Activated T-cell treated with anti-CD3 and anti-CD28 coated beads for 48 hours (primary cell): ENCODE measurements around the gene CHRDL1.
"Not testable (repeated sequence)": the region's sequence is repeated elsewhere in the genome, so short reads cannot be mapped to it uniquely, and the experiment has no call there.

Experiments used
- DNase-seq: peaks from one replicate; pipeline ENCODE4 v3.0.0-alpha.2; 2020; ENCODE audit warnings: low read depth

Gene CHRDL1, protein sequence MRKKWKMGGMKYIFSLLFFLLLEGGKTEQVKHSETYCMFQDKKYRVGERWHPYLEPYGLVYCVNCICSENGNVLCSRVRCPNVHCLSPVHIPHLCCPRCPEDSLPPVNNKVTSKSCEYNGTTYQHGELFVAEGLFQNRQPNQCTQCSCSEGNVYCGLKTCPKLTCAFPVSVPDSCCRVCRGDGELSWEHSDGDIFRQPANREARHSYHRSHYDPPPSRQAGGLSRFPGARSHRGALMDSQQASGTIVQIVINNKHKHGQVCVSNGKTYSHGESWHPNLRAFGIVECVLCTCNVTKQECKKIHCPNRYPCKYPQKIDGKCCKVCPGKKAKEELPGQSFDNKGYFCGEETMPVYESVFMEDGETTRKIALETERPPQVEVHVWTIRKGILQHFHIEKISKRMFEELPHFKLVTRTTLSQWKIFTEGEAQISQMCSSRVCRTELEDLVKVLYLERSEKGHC

DNA sequence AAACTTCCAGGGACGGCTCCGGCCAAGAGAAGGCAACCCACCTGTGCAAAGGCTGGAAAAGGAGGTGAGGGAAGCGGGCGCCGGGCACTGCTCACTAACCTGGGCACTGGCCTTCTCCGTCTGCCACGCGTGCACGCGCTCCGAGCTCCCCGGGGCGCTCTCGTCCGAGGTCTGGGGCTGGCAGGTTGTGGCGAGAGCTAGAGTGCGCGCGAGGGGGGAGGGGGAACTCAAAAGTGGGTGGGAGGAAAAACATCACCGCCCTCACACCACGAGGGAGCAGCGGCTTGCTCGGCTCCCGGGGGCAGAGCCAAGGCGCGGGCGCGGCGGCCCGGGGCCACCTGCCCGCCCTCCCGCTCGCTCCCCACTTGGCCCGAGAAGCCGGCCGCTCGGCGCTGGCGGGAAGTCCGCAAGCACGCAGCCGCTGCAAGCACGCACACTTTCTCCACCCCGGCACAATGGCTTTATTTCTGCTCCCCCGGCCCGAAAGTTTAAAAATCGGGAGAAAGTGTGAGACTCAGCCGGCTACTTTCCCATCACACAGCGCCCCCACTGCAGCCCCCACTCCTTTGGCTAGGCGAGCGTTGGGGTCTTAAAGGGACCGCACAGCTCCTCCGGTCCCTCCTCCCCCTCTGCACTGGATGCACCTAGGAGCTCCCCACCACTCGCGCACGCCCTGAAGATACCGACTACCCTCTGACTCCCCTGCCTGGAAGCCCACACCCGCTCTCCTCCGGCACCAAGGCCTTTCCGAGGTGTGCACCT, at the start of gene CHRDL1:
CHRDL1 (minus strand) TSS at position 173 of the 762 bp plus-strand sequence. CDS start 3,636 bp downstream, outside the sequence.
- no peak for DNase-seq

DNA sequence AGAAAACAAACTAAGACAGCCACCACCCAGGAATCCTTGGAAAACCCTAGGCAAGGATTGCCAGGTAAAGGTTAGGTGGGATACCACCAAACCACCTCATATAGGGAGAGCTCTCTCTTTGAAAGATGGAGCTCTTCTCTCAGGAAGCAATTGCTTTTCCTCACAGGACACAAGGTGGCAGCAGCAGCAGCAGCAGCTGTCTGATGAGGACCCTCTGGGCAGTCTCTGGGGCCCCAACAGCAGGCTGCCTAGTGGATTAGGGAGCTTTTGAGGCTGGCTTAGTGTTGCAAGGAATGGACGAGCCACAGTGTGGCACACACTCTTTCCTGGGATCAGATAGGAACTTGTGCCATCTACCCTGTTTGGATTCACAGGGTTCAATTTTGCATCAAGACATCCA, 41.4 kb upstream of the CHRDL1 start:
- DNase-seq, result no peak

DNA sequence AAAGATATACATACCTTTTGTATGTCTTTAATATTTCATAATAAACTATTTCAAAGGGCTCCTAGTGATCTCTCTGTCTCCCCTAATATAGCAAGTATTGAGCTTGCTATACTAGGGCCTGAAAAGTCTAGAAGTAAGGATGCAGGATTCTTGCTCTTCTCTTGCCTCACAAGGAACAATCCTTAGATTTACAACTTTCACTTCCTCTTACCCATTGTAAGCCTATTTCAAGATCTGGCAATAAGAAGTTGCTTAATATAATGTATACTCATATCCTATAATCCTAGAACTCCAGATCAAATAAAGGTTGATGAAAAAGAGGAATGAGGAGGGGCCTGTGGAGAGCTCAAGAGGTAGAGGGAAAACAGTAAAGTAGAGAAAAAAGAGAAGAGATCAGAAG, 40.8 kb upstream of the CHRDL1 start:
- DNase-seq, result no peak

DNA sequence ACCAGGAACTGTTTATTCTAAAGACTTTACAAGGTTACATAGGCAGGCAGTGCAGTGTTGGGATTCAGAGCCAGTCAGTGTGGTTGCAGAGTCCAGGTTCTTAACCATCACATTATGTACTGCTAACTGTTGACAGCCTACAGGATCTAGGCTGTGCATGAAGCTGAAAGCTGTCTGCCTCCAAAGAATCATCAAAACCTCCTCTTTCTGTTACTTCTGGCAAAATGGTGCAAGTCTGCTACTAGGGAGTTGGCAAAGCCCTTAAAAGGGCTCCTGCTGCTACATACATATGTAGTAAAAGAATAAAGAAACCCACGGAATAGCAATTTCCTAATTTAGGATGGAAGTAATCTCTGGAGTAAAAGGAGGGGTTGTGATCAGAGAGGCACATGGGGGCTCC, 40.4 kb upstream of the CHRDL1 start:
- no peak for DNase-seq

DNA sequence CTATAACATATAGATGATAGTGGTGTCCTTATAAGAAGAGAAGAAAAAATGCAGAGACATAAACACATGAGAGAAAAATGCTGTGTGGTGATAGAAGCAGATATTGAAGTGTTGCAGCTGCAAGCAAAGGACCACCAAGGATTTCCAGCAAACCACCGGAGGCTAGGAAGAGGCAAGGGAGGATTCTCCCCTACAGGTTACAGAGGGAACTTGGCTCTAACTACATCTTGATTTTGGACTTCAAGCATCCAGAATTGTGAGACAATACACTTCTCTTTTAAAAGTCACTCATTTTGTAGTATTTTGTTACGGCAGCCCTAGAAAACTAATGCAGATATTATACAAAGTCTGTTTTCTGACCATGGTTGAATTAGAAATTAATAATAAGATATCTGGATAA, 30.4 kb upstream of the CHRDL1 start:
- DNase-seq, result no peak

DNA sequence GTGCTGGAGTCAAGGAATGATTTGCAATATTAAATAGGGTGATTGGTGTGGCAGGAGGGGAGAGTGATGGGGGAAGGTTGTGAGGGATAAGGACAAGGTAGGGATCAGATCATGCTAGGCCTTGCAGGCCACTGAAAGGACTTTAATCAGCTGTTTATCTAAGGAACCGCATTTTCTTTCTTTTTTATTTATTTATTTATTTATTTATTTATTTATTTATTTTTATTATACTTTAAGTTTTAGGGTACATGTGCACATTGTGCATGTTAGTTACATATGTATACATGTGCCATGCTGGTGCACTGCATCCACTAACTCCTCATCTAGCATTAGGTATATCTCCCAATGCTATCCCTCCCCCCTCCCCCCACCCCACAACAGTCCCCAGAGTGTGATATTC, 20.9 kb upstream of the CHRDL1 start:
- not testable (repeated sequence) for DNase-seq

DNA sequence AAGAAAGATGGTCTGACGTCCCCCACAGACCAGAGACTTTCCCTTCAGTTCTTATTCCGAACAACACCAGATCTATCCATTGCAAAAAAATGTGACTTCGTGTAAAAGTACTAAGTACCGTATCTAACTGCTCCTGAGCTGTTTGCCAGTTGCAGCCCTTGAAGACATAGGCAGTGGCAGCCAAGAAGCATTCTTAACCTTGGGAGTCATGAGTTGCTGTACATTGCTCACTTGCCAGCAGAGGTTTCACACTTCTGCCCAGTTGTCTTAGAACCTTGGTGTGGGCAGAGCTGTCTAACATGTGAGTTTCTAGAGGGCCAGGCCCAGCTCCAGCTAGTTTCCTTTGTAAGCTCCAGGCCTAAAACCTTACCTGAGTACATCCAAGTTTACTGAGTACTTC, 10.5 kb upstream of the CHRDL1 start:
- no peak for DNase-seq

DNA sequence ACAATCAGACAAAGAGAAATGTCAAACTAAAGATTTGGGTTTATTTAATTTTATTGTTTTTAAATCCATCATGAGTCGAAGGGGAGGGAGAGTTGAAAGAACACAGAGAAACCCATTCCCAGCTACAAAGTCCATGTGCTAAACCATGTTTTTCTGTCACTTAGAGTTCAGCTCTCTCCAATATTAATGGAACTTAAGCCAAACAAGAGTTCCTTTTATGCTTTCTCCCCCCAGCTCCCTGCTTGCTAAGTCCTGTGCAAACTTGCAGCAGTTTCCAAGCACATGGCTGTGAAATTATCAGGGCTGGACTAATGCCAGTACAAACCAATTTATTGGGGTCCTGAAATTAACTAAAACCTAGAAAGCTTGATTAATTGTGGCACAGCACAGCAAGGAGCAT, 9.7 kb upstream of the CHRDL1 start:
- DNase-seq, result no peak

DNA sequence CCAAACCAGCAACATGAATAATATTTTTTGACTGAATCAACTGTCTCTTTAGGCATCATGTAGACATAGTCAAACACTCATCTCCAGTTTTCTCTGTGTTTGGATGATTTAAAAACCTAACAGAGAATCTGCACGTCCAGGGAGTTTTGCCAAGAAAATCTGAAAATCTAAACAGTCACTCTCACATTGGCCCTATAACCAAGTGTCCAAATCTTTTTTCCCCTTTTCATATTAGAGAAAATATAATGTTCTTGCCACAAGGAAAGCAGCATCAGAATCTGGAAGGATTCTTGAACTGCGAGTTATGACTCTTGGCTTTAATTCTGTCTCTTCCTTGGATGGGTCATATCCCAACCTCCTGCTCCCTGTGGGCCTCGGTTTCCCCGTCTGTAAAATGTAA, 8.8 kb upstream of the CHRDL1 start:
- no peak for DNase-seq

DNA sequence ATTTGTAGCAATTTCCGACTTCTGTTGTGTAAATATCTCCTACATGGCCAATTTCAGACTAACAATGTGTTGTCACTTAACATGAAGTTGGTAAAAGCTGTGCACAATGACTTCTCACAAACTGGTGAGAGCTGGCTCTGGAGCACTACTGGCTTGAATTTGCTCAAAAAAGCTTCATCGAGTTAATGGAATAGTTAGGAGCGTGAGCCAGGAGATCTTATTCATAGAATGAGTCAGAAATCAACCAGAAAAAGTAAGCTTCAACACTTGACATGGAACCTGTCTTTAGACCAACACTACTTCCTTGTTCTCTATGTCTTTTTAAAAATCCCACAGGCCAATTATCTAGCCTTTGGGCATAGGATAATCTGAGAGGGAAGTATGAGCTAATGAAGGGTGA, 7.9 kb upstream of the CHRDL1 start:
- DNase-seq, result no peak

DNA sequence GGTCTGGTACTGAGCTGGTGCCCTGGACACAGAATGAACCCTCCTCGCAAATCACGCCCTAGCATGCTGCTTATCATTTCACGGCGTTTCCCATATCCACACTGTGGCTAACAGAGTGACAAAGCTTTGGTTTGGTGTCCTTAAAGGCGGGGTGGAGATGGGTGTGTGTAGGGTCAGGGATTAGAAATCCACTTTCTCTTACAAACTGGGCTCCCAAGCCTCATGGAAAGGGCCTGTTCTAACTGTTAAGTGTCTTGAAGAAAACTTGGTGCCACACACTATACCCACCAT, 735 bp upstream of the CHRDL1 start:
- no peak for DNase-seq

DNA sequence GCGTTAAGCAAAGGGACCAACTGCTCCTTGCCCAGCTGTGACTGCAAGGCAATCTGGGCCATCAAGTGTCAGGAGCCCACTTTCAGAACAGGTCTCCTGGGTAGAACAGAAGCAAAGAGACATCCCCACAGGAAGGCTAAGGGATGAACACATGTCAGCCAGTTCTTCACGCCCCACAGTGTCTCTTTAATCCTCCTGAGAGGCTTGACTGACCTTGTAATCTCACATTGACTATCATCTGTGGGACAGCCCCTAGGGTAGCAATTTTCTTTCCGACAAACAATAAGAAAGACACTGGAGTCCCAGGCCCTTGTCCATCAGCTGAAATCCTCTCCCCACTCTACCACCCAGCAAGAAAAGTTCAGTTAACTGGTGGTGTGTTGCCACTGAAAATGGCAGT, 1.0 kb downstream of the CHRDL1 start:
- no peak for DNase-seq

DNA sequence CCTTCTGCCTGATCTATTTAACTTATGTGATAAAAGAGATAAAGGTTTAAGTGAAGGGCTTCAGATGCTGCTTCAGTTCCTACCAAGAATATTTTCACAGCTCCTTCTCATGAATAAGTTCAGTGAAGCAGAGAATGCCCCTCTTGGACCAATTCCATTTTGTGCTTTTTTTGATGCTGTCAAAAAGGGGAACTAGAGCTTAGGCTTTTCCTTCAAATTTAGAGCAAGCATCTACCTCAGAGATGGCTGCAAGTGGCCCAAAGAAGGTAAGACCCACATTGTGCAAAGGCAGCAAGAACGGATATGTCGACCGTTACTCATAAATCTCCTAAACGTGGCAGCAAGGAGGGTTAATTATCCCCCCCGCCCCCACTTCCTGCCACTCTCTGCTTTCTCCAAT, 4.5 kb downstream of the CHRDL1 start:
- no peak for DNase-seq

DNA sequence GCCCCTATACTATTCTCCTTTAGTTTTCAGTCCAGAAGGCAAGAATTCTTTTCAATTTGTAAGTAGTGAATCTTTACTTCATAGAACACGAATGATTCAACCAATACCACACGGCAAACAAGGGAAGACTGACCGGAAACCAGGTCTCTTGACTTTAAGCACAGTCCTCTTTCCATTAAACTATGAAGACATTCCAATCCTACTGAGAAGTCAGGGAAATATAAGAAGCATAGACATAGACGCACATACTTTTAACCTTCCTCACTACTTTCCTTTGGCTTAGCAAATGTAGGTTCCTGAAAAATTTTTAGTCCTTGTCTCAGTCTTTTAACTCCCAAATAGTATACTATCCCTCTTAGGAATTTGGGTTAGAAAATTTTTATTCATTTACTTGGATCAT, 9.1 kb downstream of the CHRDL1 start:
- no peak for DNase-seq

DNA sequence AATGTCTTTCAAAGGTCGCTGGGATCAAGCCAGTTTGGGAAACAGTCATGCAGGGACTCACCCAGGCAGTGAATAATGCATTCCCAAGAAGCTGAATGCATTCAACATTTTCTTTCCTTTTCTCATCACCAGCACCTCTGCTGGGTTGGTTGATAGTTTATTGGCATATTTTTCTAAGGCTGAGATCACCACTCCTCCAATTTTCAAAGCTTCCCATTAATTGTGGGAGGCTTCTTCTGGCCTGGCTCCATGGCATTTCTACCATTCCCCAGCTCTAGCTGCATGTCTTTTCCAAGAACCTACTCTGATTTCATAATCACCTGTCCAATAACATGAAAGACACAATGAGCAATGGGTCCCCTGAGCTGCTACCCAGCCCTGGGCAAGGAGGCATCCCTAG, 35.8 kb downstream of the CHRDL1 start:
- no peak for DNase-seq

DNA sequence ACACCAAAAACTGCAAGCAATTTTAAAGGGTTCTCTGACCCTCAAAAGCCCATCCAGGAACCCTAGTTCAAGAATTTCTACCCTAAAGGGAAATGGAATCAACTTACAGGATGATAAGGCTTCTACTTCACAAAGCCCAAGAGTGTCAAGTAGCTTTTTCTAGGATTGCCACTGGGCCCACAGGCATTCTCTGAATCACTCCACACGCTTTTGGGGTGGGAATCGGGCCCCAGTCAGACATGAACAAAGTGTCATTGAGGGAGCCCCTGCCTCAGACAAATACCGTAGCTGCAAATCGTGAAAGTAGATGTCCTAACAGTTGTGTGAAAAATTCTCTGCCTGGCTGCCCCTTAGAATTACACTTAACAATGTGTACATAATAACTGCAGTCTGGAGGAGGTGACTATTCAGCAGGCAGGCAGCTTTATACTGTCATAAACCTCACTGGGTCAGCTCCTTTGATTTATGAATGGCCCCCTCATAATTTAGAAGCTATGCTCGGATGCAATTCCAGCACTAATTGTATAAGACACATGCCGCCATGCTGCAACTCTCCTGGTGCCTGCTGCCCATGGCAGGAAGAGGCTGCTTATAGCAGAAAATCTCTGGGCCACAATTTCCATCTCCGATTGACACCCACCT, 36.7 kb downstream of the CHRDL1 start:
- no peak for DNase-seq

DNA sequence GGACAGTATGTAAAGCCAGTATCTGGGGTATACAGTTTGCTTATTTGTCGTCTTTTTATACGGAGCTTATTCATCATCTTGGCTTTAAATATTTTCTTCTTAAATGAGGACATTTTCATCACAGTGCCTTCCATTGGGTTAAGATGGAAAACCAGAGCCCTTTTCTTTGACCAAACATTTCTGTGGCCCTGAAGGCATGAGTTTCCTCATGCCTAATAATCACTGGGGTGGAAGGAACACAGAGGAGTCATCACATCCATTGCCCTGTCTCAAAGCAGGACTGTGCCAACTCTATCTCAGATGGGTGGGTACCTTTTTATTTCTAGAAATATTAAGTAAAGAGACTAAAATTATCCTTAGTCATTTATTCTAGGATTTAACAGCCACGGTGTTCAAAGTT, 40.0 kb downstream of the CHRDL1 start:
- no peak for DNase-seq

DNA sequence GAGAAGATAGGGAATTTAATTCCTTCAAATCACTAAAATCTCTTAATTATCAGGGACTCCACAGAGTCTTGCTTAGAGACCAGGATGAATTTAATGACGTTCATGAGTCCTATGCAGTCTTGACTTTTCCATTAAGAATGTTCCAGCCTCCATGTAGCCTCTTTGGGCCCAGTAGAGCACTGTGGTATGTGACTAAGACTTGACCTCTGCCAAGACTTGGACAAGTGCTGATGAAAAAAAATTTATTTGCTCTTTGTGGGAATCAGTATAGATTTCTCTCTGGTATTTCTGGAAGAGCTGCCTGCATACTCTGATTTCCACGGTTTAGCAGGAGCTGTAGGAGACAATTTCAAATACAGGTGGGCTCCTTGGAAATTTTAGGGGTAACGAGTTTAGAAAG, 40.6 kb downstream of the CHRDL1 start:
- DNase-seq, result no peak

DNA sequence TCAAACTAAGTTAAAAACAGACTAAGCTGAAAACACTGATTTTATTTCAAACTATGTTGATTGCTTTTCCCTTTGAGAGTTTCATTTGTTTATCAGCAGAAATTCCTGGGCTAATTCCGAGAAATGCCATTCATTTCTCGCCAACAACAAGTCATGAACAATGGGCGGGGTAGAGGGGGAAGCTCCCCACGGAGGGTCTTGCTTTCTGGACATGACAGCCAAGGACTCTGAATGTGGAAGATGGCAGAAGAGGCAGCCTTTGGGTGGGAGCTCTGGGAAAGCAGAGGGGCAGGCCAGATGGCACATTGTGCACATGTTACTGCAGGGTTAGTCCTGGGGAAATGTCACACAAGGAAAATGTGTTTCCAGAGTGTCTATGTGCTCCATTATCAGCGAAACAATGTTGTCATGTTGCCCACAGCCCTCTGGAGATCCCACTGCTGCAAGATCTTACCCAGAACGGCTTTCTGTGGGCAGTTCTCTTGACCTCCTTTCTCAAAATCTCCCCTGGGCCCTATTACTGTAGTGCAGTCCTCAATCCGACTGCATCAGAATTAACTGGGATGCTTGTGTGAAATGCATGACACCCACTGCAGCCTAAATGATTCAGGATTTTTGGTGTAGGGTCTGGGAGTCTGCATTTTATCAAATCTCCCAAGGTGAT, 45.0 kb downstream of the CHRDL1 start:
- no peak for DNase-seq

DNA sequence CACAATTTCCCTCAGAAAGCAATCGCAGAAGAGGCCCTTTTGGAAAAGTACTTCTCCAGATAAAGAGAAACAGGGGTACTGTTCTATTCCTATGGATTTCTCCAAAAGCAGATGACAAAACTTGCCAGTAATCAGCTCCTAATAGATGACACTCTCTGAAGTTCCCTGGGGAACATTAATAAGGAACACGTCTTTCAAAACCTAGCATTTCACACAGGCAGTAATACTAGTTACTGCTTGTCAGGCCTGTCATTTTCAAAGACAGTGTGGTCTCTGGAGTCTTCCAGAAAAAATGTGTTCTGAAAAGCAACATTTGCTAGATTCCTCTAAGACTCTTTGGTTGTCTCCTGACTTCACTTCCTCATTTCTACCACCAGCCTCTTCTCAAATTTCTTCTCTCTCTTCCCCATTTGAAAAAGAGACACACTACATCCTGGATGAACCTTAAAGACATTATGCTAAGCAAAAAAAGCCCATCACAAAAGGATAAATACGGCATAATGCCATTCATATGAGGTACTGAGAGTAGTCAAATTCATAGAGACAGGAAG, 47.3 kb downstream of the CHRDL1 start:
- DNase-seq, result no peak

DNA sequence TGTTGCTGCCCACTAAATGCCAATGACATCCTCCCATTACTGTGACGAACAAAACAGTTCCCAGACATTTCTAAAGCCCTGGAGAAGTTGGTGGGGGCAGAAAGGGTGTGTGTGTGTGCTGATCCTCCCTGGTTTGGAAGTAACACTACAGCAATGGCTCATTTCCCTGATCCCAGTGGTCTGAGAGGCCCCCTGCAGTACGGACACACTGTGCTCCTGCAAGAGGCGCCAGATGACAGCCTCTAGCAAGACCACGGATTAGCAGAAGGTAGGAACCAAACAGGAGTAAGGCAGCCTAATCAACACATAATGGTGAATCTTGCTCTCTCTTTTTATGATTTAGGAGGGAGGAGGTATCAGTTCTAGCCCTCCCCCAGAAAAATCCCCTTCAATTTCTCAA, 49.6 kb downstream of the CHRDL1 start:
- no peak for DNase-seq

DNA sequence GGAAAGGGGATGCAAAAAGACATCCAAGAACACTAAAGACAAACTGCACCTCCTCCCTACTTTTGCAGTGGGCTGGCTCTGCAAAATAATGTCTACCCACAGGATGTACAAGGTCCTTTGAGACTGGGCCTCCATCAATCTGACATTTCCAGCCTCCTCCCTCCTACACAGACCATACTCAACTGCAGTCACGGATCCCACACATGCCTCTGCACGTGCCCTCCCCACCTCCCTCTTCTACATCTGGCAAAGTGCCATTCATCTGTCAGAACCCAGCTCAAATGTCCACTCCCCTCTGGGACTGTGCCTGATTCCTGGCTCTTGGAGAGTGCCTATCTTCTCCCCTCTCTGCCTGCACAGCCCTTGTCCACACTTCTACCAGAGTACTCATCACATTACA, 50.3 kb downstream of the CHRDL1 start:
- DNase-seq, result no peak
